Measurements from ENCODE around the gene YIPF3.

- TF ChIP-seq POLR2A (IDR thresholded peaks at IDR 0.05): no peak
- TF ChIP-seq, protein P1, sequence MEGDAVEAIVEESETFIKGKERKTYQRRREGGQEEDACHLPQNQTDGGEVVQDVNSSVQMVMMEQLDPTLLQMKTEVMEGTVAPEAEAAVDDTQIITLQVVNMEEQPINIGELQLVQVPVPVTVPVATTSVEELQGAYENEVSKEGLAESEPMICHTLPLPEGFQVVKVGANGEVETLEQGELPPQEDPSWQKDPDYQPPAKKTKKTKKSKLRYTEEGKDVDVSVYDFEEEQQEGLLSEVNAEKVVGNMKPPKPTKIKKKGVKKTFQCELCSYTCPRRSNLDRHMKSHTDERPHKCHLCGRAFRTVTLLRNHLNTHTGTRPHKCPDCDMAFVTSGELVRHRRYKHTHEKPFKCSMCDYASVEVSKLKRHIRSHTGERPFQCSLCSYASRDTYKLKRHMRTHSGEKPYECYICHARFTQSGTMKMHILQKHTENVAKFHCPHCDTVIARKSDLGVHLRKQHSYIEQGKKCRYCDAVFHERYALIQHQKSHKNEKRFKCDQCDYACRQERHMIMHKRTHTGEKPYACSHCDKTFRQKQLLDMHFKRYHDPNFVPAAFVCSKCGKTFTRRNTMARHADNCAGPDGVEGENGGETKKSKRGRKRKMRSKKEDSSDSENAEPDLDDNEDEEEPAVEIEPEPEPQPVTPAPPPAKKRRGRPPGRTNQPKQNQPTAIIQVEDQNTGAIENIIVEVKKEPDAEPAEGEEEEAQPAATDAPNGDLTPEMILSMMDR (IDR thresholded peaks at IDR 0.05): no peak
Observed at GRCh38 chr6:43497689-43498088, 19.0 kb downstream of the YIPF3 start.

Data from esophagus squamous epithelium (tissue), 4 donors.